PFSK-1 (cell line): ENCODE measurements around the gene VPS18.

Experiments
- FOXP2 ChIP-seq: optimal IDR thresholded peaks from 2 replicates; pipeline ENCODE3; 2011; ENCODE audit warnings: borderline replicate concordance, control low read depth, inconsistent platforms; ENCODE audit not compliant: insufficient read depth; ENCODE audit errors: extremely low read length, extremely low read depth
- POLR2AphosphoS5 ChIP-seq: IDR thresholded peaks from 2 replicates; pipeline ENCODE4 v1.6.1; 2012; ENCODE audit warnings: low read depth, mild to moderate bottlenecking, control low read depth, low read length, moderate library complexity
- SIN3A ChIP-seq: IDR thresholded peaks from 2 replicates; pipeline ENCODE4 v1.6.1; 2012; ENCODE audit warnings: mild to moderate bottlenecking, low read length, moderate library complexity, borderline replicate concordance; ENCODE audit not compliant: insufficient read depth
- TAF1 ChIP-seq: IDR thresholded peaks from 2 replicates; pipeline ENCODE4 v1.6.1; 2012; ENCODE audit warnings: low read length, control low read depth, borderline replicate concordance; ENCODE audit not compliant: insufficient read depth
- TF ChIP-seq, protein P1 (sequence below), 2 experiments: IDR thresholded peaks; 2 replicates each; pipeline versions ENCODE4 v1.6.1 to v1.8.0; 2011 to 2012; ENCODE audit warnings: low read depth in 2 of 2, low read length in 2 of 2, control low read depth in 1 of 2, inconsistent platforms in 1 of 2, mild to moderate bottlenecking in 1 of 2, moderate library complexity in 1 of 2; ENCODE audit not compliant: insufficient read depth in 1 of 2

Gene VPS18

DNA sequence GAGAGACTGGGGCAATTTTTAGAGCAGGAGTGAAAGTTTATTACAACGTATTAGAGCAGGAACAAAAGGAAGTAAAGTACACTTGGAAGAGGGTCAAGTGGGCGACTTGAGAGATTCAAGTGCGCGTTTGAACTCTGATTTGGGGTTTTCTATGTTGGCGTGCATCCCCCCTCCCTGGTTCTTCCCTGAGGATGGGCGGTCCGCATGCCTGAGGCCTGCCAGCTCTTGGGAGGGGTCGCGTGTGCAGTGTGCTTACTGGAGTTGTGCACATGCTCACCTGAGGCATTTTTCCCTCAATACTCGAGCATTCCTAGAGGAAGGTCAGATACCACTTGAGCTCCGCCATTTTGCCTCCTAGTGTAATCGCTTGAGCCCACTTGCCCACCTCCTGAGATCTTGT, 48.6 kb downstream of the VPS18 start:
- TF ChIP-seq POLR2AphosphoS5 (no peak), TAF1 (no peak), FOXP2 (no peak), SIN3A (no peak)
- TF ChIP-seq, protein P1, sequence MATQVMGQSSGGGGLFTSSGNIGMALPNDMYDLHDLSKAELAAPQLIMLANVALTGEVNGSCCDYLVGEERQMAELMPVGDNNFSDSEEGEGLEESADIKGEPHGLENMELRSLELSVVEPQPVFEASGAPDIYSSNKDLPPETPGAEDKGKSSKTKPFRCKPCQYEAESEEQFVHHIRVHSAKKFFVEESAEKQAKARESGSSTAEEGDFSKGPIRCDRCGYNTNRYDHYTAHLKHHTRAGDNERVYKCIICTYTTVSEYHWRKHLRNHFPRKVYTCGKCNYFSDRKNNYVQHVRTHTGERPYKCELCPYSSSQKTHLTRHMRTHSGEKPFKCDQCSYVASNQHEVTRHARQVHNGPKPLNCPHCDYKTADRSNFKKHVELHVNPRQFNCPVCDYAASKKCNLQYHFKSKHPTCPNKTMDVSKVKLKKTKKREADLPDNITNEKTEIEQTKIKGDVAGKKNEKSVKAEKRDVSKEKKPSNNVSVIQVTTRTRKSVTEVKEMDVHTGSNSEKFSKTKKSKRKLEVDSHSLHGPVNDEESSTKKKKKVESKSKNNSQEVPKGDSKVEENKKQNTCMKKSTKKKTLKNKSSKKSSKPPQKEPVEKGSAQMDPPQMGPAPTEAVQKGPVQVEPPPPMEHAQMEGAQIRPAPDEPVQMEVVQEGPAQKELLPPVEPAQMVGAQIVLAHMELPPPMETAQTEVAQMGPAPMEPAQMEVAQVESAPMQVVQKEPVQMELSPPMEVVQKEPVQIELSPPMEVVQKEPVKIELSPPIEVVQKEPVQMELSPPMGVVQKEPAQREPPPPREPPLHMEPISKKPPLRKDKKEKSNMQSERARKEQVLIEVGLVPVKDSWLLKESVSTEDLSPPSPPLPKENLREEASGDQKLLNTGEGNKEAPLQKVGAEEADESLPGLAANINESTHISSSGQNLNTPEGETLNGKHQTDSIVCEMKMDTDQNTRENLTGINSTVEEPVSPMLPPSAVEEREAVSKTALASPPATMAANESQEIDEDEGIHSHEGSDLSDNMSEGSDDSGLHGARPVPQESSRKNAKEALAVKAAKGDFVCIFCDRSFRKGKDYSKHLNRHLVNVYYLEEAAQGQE (IDR thresholded peaks at IDR 0.05; ENCODE audit: insufficient read depth in 1 of 2, low read depth in 2 of 2, low read length in 2 of 2), result no peak

DNA sequence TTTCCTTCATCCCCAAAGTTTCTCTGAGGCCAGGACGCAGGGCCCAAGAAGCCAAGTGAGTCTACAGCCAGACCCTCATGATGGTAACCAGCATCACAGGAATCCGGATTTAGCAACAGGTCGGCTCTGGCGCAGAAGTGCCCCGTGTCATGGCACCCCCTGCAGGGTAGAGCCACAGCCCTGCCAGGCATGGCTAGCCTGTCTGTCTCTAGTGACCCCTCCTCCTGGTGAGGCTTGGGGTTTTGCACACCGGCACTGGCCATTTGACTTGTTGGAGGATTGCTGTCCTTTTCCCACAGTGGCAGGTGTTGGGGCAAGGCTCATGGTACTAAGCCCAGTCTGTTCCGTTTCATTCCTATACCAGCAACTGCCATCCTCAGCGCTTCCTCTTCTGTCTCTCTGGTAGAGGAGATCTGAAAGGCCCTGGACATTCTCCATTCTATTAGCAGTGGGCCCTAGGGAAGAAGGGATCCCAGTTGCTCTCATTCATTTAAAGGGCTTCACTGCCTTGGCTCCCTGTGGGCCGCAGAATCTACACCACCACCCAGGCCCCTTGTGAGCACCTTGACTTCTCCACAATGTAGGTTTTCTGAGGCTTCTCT, 49.6 kb downstream of the VPS18 start:
- TF ChIP-seq, protein P1 (IDR thresholded peaks at IDR 0.05; ENCODE audit: insufficient read depth in 1 of 2, low read depth in 2 of 2, low read length in 2 of 2), result no peak
- no peak for TF ChIP-seq TAF1
- no peak for TF ChIP-seq POLR2AphosphoS5
- TF ChIP-seq SIN3A, result no peak
- TF ChIP-seq FOXP2, result no peak

DNA sequence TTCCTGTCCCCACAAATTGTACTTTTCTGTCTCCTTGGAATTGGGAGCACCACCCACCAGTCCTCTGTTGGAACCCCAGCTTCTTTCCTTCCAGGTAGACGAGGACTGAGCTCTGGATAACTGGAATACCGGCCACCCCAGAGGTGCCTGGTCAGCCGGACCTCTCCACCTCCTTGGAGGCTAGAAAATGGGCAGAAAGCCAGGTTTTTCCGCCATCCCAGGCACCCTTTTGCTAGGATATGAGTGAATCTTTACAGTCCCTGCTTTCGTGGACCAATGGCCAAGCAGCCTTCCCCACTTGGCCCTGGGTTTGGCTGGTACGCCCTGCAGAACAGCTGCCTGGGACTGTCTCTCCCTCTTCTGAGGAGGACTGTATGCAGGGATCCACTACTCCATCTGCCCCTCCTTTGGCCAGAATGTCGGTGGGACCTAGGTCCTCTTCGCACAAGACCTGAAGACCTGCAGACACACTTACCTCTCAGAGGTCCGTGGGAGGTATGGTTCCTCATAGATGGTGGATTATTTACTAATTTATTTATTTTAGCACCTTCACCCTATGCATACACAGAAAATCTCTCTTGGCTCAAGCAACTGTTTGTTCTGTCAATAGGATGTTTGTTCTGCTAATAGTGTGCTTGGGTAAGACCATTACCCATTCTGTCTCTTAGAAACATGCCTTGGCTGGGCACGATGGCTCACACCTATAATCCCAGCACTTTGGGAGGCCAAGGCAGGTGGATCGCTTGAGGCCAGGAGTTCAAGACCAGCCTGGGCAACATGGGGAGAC, 50.5 kb downstream of the VPS18 start:
- TF ChIP-seq POLR2AphosphoS5, result no peak
- TF ChIP-seq SIN3A, result no peak
- TF ChIP-seq, protein P1 (IDR thresholded peaks at IDR 0.05; ENCODE audit: insufficient read depth in 1 of 2, low read depth in 2 of 2, low read length in 2 of 2), result no peak
- no peak for TF ChIP-seq TAF1
- no peak for TF ChIP-seq FOXP2

GRCh38 chr15:40948706-40949473, 54.6 kb downstream of the VPS18 start:
- TF ChIP-seq POLR2AphosphoS5, result no peak
- no peak for TF ChIP-seq SIN3A
- TF ChIP-seq FOXP2, result no peak
- TF ChIP-seq TAF1, result no peak
- TF ChIP-seq, protein P1 (IDR thresholded peaks at IDR 0.05; ENCODE audit: insufficient read depth in 1 of 2, low read depth in 2 of 2, low read length in 2 of 2), result no peak
